ENCODE data around the gene RNF149. TPM values are rescaled to one million over a fixed set of nuclear protein-coding genes. Genes with fewer than 3 reads are reported as not detected.
A peak's percentile ranks its signal among the peaks of the same experiment; 100 is the strongest.

Gene RNF149
- total and polyA plus RNA-seq, 9 of the 15 experiments (the other 6 are each of a cell fraction or from before 2014, with no cell fraction given) = 9.0 to 31.5 (median 22.8) TPM

DNA sequence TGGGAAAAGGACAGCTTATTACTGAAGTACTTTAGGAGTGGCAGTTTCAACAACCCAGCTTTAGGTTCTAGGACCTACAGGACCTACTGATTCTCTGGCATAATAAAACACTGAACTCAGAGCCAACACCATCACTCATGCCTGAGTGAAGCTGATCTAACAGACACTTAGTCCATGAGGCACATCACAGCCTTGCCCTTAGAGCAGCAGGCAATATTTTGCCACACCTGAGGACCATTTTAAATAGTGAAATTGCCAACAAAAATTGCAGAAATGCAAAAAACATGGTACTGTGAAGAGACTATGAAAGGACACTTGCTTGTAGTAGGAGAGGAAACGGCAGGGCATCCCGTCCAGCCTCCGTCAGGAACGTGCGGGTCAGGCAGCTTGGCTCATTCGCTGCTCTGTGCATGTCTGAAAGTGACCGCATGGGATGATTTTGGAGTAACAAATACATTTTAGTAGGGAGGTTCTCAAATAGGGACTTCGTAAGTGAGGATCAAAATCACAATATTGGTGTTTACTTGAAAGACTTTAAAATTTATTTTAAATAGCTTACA, 37.7 kb downstream of the RNF149 start:
- Histone ChIP-seq H3K9ac (ENCODE audit: insufficient read depth in 1 of 2, low read depth in 2 of 2, low read length in 2 of 2) (no peak overlapping the region), H3K79me2 (ENCODE audit: control insufficient read depth, insufficient read depth, low read length) (no peaks in the 10 kb centered on the region), H3K27ac (ENCODE audit: extremely low read depth, low read depth, low read length) (no peak overlapping the region), H3K4me1 (replicated peaks in 1 of 2; ENCODE audit: control insufficient read depth in 2 of 2, insufficient read depth in 2 of 2, low read length in 2 of 2) (no peaks in the 10 kb centered on the region), H4K20me1 (replicated peaks; ENCODE audit: control insufficient read depth, insufficient read depth, low read length) (no peaks in the 10 kb centered on the region), H2AFZ (ENCODE audit: low read depth, low read length) (no peak overlapping the region), H3K4me2 (ENCODE audit: insufficient read depth, low read length) (no peak overlapping the region), H3K36me3 (ENCODE audit: control insufficient read depth, insufficient read depth, low read length) (peaks cover 85% of the 10 kb centered on the region), H3K9me3 (replicated peaks; ENCODE audit: control insufficient read depth, insufficient read depth, low read depth, low read length) (no peaks in the 10 kb centered on the region), H3K9me1 (ENCODE audit: control insufficient read depth, insufficient read depth, low read length) (no peaks in the 10 kb centered on the region), H3K27me3 (ENCODE audit: control insufficient read depth in 2 of 2, insufficient read depth in 2 of 2, low read length in 2 of 2) (no peaks in the 10 kb centered on the region), H3K4me3 (no peak overlapping the region)
- CTCF ChIA-PET (ENCODE audit: low intra/inter-chr PET ratio) = no interaction called here
- FAIRE-seq (no peak), DNase-seq (ENCODE audit: extremely low read depth in 1 of 4, low spot score in 3 of 4) (no peak), ATAC-seq (peak; percentile 35; the same call in 1 of the 3 replicates)
- in situ Hi-C loops (cut with MboI) (no loop called here), intact Hi-C loops (cut with micrococcal nuclease) (no loop called here)
- WGBS (ENCODE audit: insufficient coverage, low coverage, missing lambda C conversion rate) = 94% methylated on average over 8 of the region's 8 CpGs
- BruUV-seq (replicated peaks) = no TSS peak
- POLR2A ChIA-PET = interaction anchor here (0.7 kb wide), 2 partner anchors 11 to 66 kb away, joined by 3 to 5 read pairs; no protein-coding TSS in a partner anchor
- TF ChIP-seq ZNF76 (CRISPR knock-in tag; IDR thresholded peaks at IDR 0.05; ENCODE audit: borderline replicate concordance) (no peak), POU5F1 (IDR thresholded peaks at IDR 0.05; ENCODE audit: borderline replicate concordance, low read depth, low read length, partially characterized antibody) (no peak), CHD4 (IDR thresholded peaks at IDR 0.05; ENCODE audit: insufficient read depth, insufficient replicate concordance, low read depth, low read length, poor library complexity, severe bottlenecking) (no peak), CHD1 (IDR thresholded peaks at IDR 0.05; ENCODE audit: low read length) (no peak), ZNF239 (CRISPR knock-in tag; IDR thresholded peaks at IDR 0.05) (no peak), TGIF2 (CRISPR knock-in tag; IDR thresholded peaks at IDR 0.05) (no peak), SMAD1 (IDR thresholded peaks at IDR 0.05; ENCODE audit: low read depth, low read length, partially characterized antibody) (no peak), HMG20B (CRISPR knock-in tag; IDR thresholded peaks at IDR 0.05) (no peak), POLR2B (IDR thresholded peaks at IDR 0.05; ENCODE audit: low read depth, partially characterized antibody) (peak; percentile 33), STAT5B (CRISPR knock-in tag; IDR thresholded peaks at IDR 0.05) (no peak), ZKSCAN1 (IDR thresholded peaks at IDR 0.05; ENCODE audit: low read depth, low read length) (no peak), ZNF584 (CRISPR knock-in tag; IDR thresholded peaks at IDR 0.05; ENCODE audit: low read depth) (no peak), FOXM1 (IDR thresholded peaks at IDR 0.05; ENCODE audit: low read depth) (no peak), FOXM1 (CRISPR knock-in tag; IDR thresholded peaks at IDR 0.05; ENCODE audit: low read depth) (no peak), POLR2A (conservative IDR thresholded peaks at IDR 0.05) (peak; percentile 42; the same call in 1 of the 2 replicates), ARID2 (IDR thresholded peaks at IDR 0.05) (no peak), NFYB (IDR thresholded peaks at IDR 0.05; ENCODE audit: extremely low read depth, insufficient read length) (no peak)
- TF ChIP-seq, protein P1, sequence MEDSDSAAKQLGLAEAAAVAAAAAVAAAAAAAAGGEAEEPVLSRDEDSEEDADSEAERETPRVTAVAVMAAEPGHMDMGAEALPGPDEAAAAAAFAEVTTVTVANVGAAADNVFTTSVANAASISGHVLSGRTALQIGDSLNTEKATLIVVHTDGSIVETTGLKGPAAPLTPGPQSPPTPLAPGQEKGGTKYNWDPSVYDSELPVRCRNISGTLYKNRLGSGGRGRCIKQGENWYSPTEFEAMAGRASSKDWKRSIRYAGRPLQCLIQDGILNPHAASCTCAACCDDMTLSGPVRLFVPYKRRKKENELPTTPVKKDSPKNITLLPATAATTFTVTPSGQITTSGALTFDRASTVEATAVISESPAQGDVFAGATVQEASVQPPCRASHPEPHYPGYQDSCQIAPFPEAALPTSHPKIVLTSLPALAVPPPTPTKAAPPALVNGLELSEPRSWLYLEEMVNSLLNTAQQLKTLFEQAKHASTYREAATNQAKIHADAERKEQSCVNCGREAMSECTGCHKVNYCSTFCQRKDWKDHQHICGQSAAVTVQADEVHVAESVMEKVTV (CRISPR knock-in tag; IDR thresholded peaks at IDR 0.05) = no peak
- TF ChIP-seq, protein P2, sequence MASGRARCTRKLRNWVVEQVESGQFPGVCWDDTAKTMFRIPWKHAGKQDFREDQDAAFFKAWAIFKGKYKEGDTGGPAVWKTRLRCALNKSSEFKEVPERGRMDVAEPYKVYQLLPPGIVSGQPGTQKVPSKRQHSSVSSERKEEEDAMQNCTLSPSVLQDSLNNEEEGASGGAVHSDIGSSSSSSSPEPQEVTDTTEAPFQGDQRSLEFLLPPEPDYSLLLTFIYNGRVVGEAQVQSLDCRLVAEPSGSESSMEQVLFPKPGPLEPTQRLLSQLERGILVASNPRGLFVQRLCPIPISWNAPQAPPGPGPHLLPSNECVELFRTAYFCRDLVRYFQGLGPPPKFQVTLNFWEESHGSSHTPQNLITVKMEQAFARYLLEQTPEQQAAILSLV (tag; IDR thresholded peaks at IDR 0.05) = no peak
